NCI-H1048 (cell line): Measurements from ENCODE around the gene IRAK2.

ENCODE experiments used
- DNase-seq: peaks from one replicate; lab custom pipeline; 2025; lab: John Stamatoyannopoulos, UW

The IRAK2 gene

DNA sequence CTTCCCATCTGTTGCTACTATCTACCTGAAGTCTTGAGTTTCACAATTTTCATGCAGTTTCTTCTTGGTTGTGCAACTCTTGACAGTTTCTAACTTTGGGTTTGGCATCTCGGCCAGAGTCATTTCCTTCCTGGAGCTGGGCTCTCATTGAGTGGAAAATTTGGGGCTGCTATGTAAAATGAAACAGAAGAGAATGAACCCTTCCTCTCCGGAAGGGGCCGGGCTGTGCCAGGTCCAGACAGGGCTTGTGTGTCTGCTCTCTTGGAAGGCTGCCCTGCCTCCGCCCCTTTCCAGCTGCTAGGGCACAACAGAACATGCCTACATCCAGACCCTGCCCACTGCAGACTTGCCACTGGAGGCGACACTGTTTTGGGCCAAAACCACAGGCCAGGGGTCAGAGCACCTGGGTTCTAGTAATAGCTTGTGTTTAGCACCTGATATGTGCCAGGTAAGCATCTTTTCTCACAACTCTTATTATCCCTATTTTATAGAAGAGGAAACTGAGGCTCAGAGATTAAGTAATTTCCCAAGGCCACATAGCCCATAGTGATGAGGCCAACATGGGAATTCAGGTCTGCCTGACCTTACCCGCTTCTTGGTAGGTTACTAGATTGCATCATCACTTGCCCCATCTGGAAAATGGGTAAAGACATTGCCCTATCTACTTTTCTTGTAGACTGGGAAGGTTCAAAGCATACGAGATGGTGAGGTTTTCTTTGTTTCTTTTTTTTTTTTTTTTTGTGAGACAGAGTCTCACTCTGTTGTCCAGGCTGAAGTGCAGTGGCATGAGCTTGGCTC, 25.0 kb downstream of the IRAK2 start:
- no peak for DNase-seq

DNA sequence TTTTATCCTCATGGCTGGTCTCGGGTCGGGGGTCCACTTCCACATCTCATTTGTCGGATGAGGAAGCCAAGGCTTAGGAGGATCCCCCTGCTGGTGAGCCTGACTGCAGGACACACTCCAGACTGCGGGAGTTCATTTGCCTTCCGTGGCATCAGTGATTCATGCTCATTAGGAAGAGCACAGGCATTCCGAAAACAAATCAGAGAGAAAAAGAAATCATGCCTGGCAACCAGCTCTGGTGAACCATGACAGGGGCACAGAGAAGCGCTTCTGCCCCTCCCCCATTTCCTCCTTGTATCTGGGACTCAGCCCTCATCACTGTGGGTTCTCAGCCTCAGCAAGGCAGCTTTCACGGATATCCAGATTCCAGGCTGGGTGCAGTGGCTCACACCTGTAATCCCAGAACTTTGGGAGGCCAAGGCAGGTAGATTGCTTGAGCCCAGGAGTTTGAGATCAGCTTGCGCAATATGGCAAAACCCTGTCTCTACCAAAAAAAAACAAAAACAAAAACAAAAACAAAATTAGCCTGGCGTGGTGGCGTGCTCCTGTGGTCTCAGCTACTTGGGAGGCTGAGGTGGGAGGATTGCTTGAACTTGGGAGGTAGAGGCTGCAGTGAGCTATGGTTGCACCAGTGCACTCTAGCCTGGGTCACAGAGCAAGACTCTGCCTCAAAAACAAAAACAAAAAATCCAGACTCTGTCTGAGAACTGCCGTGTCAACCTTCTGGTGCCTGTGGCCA, 28.4 kb downstream of the IRAK2 start:
- DNase-seq: no peak

DNA sequence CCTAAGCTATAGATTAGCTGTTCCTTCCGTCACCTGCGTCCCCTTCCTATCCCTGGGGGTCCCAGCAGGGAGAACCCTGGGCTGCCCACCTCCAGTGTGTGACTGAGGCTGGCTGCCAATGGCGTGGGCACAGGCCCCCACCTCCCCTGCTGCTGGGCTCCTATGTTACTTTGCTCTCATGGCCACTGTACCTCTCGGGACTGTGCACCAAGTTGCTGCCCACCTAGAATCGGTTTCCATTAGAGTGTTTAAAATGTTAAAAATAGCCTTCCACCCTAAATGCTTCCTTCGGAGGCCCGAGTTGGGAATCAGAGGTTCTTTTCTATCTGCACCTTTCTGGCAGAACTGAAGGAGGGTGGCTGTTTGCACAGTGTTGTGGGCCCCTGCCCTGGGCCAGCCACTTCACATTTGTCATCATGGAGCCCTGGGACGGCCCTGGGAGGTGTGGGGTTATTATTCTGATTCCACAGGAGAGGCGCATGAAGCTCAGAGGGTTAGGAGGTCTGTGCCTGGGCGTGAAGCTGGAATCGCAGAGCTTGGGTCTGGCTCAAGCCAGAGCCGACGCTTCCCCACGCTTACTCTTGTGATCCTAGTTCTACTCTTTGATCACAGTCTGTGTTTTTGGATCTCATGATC, 29.1 kb downstream of the IRAK2 start:
- DNase-seq: no peak

DNA sequence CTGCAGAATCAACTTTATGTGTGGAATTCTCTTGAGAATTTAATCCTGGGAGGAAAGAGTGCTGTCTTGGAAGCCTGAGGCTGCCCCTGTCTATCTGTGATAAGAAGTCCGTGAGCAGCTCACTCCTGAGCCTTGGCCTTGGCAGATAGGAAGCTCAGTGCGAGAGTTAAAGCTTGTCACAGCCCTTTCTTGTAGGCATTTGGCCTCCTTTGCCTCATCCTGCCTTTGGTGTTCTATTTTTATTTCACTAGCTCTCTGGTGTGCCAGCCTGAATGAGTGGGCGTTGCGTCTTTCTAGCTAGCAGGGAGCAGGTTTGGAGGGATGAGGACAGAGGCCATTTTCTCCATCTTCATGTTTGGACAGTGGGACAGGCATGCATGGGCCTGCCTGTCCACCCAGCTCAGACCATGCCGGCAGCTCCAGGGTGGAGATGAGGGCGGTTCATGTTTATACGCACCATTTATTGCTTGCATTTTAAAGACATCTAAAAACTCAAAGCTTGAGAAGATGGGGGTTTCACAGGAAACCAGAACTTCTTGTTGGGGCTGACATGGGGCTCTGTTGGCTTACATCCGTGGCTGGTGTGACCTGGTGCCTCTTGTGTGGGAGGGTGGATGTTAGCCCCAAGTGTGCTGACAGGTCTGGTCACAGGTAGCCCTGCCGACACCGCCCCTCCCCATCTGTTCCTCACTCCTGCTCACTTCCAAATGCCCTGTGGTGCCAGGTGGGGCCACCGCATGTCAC, 29.8 kb downstream of the IRAK2 start:
- no peak for DNase-seq

DNA sequence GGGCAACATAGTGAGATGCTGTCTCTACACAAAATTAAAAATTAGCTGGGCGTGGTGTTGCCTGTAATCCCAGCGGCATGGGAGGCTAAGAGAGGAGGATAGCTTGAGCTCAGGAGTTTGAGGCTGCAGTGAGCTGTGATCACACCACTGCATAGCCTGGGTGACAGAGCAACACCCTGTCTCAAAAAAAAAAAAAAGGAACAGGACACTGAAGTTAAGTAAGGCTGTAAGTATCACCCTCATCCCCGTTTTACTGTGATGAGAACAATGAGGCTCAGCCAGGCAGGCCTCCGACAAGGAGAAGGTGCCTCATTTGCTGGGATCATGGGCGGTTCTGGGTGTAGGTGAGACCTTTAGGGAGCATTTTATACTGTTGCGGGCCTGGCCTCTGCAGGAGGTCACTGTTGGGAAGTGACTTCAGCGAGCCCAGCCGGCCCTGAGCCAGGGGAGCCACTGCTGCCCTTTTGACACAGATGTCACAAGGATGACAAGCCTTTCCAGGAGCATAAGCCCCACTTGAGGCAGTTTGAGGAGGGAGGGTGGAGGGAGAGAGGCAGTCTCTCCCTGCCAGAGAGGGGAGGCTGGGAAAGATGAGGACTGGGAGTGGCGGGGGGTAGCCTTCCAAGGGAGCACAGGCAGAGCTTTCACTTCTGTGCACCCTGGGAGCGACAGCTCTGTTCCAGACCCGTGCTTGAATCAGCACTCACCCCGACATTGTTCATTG, 30.8 kb downstream of the IRAK2 start:
- no peak for DNase-seq

DNA sequence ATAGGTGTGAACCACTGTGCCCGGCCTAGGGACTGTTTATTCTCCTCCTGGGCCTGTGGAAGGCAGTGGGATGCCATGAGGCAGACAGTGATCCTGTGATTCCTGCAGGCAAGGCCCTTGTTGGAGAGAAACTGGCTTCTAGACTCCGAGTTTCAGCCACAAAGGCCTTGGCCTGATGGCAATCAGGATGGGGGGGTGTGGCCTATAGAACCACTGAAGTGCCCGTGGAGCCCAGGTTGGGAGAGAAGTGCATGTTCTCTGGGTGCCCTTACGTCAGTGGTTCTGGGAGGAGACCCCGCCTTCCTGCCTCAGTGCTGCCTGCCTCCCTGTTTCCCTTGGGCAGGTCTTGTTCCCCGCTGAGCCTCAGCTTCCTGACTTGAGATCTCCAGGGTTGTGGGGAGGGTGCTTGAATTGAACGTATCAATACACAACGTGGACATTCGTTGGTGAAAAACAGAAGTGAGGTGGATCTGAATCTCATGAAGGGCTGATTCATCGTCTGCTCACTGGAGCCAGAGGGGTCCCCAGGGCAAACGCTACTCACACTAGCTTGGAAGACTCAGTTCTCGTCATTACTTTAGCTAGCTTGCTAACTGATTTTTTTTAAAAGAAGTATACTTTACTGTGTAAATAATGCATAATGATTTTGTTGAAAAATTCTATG, 31.8 kb downstream of the IRAK2 start:
- no peak for DNase-seq

DNA sequence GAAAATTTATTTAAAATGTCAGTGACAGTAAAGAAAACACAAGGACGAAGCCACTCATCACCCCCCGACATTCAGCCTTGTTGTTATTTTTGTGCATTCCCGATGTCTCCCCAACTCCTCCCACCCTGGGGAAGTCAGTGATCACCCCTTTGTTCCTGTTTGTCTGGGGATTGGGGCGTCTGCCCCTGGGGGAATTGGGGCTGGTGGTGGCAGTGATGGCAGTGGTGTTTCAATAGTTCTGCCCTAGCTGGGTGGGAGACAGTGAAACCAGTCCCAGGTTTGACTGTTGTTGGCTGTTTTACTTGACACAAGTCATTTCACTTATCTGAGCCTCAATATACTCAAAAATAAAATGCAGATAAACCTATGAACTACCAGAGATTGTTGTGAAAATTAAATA, 33.5 kb downstream of the IRAK2 start:
- no peak for DNase-seq

DNA sequence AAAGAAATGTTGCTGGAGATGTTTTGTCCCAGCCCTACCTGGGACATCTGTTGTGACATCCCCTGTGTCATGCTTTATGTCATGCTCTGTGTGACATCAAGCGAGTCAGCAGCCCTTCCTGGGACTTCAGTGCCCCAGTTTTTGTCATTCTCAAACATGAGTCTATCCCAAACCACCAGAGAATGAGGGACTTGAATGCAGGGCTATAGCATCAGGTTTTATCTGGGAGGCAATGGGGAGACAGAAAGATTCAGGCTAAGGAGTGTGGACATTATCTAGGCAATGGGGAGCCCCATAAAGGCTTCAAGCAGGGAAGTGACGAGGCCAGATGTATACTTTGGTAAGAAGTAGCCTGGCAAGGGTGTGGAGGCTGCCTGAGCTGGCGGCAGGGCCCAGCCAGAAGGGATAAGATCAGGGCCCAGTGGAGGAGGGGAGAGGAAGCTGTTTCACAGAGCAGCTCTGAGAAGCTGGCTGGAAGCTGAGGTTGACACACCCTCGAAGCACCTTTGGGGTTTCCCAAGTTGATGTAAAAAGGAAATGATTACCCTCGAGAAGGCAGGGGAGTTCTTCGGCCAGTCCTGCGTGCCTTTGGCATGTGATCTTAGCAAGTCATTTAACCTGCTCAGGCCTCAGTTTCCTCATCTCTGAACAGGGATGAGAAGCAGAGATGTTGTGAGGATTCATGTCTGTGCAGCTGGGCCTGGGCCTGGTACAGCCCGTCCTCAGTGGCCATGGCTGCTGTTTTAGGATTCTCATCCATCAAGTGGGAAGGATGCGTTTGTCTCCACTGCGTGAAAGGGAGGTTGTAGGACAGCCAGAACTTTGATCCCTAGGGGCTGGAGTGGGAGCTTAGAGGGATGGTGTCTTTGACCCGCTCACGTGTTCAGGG, 34.3 kb downstream of the IRAK2 start:
- no peak for DNase-seq

DNA sequence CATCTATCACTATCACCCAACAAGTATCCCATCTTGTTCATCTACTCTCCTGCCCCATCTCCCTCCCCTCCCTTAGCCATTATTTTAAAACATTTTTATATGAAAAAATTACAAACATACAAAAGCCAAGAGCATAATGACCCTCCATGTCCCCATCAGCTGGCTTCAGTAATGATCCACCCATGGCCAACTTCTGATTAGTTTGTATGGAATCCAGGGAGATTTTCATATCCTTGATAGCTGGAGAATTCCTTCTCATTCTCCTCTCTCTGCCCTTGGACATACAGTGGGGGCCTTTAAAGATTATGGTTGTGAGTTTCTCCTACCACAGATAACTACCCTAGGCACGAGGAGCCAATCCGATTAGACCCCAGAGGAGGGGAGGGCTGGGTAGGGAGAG, 40.2 kb downstream of the IRAK2 start:
- no peak for DNase-seq

DNA sequence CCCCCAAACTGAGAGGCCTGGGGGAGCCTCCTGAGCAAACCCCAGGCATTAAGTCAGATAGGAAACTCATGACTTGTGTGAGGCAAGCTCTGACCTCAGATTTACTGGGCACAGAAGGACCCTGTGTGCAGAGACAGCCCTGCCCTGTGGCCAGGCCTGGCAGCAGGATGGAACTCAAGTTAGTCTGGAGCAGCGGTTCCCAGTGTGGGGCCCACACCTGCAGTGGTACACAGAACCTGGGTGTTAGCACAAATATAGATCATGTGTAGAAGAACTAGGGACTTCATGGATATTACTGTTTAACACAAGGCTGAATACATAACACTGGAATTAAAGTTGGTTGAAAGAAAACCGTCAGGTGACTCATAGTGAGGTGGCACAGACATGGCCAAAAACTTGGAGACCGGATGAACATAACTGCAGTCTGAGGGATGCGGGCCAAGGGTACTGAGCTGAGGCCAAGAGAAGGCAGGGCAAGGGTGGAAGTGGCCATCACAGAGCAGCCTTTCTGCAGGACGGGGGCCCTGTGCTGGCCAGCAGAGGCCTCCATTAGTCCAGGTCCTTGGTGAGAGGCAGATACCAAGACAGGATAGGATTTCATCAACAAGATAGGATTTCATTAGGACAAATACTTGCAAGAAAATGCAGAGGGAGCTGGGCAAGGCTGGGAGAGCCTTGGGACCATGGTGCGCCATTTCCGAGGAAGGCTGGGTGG, 40.9 kb downstream of the IRAK2 start:
- no peak for DNase-seq

DNA sequence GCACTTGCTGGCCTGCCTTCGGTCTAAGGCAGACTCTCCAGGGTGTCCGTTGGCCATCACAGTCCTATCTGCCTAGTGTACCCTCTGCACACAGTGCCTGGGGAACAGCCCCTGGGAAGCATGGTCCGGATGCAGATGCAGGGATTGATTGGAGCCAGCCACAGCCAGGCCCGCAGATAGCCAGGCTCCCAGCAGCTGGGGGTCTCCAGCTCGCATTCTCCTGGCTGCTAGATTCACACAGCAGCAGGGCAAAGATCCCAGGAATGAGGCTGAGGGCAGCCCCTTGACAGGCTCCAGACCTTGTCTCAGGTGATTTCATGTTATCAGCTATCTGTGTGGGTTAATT, 41.4 kb downstream of the IRAK2 start:
- no peak for DNase-seq

DNA sequence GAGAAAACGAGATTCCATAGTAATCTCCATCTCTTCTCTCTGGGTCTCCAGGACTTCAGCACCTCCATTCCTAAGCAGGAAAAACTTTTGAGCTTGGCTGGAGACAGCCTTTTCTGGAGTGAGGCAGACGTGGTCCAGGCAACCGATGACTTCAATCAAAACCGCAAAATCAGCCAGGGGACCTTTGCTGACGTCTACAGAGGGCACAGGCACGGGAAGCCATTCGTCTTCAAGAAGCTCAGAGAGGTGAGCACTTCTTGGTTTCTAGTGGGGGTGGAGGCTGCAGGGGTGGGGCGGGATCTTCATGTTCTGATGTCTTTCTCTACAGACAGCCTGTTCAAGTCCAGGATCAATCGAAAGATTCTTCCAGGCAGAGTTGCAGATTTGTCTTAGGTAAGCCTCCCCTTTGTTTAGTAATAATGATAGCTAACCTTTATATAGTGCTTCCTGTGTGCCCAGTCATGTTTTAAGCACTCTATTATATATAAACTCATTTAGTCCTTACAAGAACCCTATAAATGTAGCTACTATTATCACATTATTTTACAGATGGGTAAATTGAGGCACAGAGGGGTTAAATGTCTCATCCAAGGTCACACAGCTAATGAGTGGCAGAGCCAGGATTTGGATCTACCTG, 48.6 kb downstream of the IRAK2 start:
- no peak for DNase-seq

DNA sequence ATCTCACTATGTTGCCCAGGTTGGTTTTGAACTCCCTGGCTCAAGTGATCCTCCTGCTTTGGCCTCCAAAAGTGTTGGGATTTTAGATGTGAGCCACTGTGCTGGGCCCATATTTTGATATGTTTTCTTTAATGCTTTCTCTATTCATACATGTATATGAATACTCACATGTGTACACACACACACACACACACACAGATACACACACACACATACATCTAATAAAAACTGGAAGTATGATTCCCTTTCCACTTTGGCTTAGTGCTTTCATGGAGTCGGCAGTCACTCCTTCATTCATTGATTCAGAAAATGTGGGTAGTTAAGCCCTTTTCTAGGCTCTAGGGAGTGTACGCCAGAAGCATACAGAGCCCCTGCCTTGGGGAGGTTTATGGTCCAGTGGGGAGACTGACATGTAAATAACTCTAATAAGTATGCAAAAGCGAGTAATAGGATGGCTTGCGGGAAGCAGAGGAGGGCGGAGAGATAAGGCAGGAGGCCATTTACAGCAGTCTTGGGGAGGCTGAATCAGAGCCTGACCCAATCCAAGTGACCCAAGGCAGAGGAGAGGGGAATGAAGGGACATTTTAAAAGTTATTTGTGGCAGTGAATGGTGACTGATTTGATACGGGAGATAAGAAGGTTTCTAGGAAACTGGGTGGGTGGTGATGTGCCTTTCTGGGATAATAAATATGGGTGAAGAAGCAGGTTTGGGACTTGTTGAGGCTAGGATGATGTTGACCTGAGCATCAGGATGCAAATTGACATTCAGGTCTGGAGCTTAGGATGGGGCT, 51.1 kb downstream of the IRAK2 start:
- DNase-seq: no peak

DNA sequence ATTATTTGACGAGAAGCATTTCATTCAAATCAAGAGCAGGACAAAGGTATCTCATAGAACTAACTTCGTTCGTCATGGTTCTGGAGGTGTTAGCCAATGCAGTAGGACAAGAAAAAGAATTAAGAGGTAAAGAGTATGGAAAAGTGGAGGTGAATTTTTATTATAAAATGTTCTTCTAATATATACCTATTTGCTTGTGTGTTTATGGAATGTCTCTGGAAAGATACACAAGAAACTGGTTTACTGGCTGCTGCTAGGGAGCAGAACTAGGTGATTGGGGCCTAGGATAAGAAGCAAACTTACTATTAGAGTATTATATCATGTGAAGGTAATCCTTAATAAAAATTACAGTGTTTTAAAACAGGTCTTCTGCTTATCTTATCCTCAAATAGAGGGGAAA, 52.6 kb downstream of the IRAK2 start:
- DNase-seq: no peak

DNA sequence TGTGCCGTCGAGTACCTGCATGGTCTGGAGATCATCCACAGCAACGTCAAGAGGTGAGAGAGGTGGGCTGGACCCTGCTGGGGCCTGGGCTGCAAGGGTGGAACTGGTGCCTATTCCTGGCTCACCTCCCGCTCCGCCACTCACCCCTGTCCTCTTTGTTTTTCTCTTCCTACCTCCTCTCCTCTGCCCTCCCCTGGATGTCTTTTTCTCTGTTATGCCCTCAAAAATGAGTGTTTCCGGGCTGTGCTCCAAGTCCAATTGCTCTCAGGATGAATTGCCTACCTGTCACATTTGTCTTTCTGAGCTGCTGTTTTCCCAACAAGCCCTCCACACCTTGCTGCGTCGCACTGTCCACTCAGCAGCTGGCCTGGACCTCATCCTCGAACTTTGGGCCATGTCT, 55.0 kb downstream of the IRAK2 start:
- DNase-seq: no peak

DNA sequence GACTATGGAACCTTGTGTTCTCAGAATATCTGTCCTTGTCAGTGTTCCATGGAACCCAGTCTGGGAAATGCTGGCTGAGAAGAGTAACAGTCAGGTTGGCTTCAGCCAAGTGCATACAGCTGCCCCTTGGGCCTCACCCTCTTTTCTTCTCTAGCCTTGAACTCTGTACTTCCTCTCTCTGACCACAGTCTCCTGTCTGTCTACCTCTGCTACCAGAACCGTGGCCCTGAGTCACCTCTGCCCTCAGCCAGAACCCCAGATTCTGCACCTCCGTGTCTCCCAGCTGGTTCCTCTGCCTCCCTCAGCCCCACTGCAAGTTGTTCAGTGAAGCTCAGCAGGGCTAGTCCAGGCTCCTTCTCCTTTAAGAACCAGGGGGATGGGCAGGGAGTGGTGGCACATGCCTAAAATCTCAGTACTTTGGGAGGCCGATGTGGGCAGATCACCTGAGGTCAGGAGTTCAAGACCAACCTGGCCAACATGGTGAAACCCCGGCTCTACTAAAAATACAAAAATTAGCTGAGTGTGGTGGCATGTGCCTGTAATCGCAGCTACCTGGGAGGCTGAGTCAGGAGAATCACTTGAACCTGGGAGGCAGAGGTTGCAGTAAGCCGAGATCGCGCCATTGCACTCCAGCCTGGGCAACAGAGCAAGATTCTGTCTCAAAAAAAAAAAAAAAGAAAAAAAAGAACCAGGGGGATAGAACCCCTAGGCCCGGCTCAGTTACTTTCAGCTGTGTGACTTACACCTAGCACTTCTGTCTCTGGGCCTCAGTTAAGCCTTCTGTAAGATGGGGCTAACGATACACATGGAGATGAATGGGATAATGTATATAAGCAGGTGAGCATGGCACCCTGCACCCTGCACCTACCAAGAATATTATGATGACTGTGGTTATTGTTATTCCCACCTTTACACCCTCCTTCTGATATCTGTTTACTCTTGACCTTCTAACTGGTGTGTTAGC, 59.2 kb downstream of the IRAK2 start:
- no peak for DNase-seq
